WTC11 (cell line): Measurements from ENCODE around the gene LAMA5. TPM values are rescaled to one million over a fixed set of nuclear protein-coding genes. Genes with fewer than 3 reads are reported as not detected.

ENCODE experiments used
- ATAC-seq: fragments of 200-7000 bp; cut with Tn5 transposase; 2 replicates; pipeline ENCODE4 v1.10.0; 2021; ENCODE audit warnings: mild to moderate bottlenecking, moderate library complexity
- CTCF ChIA-PET: fragments of 300-600 bp; sonication (Branson Sonifier 250); formaldehyde crosslinking; loops from one replicate; lab custom pipeline; 2021; ENCODE audit warnings: antibody characterized with exemption; lab: Charles Lee
- POLR2A ChIA-PET: fragments of 350-600 bp; sonication (Branson Sonifier 250); formaldehyde crosslinking; loops from one replicate; lab custom pipeline; 2021; ENCODE audit warnings: antibody characterized with exemption; lab: Charles Lee
- DNase-seq: peaks from one replicate; pipeline ENCODE4 v3.0.0; 2021; ENCODE audit warnings: low spot score
- H3K27ac Mint-ChIP-seq: 2 replicates; pipeline ENCODE4 v1.8.0; 2021; ENCODE audit warnings: mixed read lengths
- H3K27me3 Mint-ChIP-seq: 2 replicates; pipeline ENCODE4 v1.8.0; 2021; ENCODE audit warnings: low read depth, mild to moderate bottlenecking, moderate library complexity, mixed read lengths
- H3K36me3 Mint-ChIP-seq: 2 replicates; pipeline ENCODE4 v1.8.0; 2021; ENCODE audit warnings: mixed read lengths
- H3K4me1 Mint-ChIP-seq: 2 replicates; pipeline ENCODE4 v1.8.0; 2022; ENCODE audit warnings: mixed read lengths
- H3K4me3 Mint-ChIP-seq: 2 replicates; pipeline ENCODE4 v1.8.0; 2021; ENCODE audit warnings: mild to moderate bottlenecking, moderate library complexity, mixed read lengths
- H3K9me3 Mint-ChIP-seq: 2 replicates; pipeline ENCODE4 v1.8.0; 2021; ENCODE audit warnings: mixed read lengths
- AFF4 ChIP-seq: sonication (generic); formaldehyde crosslinking; IDR thresholded peaks from 2 replicates; pipeline ENCODE4 v1.8.1; 2023; ENCODE audit warnings: mild to moderate bottlenecking, missing genetic modification reagents, borderline replicate concordance
- ATF3 ChIP-seq: sonication (generic); formaldehyde crosslinking; conservative IDR thresholded peaks from 2 replicates; pipeline ENCODE4 v1.8.1; 2022; ENCODE audit warnings: mild to moderate bottlenecking, missing genetic modification reagents
- ATF6 ChIP-seq: sonication (generic); formaldehyde crosslinking; IDR thresholded peaks from 2 replicates; pipeline ENCODE4 v1.8.1; 2023; ENCODE audit warnings: mild to moderate bottlenecking, missing genetic modification reagents
- CBFB ChIP-seq: sonication (generic); formaldehyde crosslinking; IDR thresholded peaks from 2 replicates; pipeline ENCODE4 v1.8.1; 2022; ENCODE audit warnings: mild to moderate bottlenecking, low read depth, missing genetic modification reagents
- E2F5 ChIP-seq: sonication (generic); formaldehyde crosslinking; IDR thresholded peaks from 2 replicates; pipeline ENCODE4 v1.8.1; 2022; ENCODE audit warnings: mild to moderate bottlenecking, moderate library complexity, missing genetic modification reagents
- ELF4 ChIP-seq: sonication (generic); formaldehyde crosslinking; IDR thresholded peaks from 2 replicates; pipeline ENCODE4 v1.8.1; 2022; ENCODE audit warnings: low read depth, mild to moderate bottlenecking, moderate library complexity, missing genetic modification reagents
- EMX1 ChIP-seq: fragments of 250-450 bp; sonication (Bioruptor Pico); IDR thresholded peaks from 2 replicates; pipeline ENCODE4 v1.8.0; 2021; ENCODE audit warnings: mild to moderate bottlenecking
- ETV6 ChIP-seq: sonication (generic); formaldehyde crosslinking; IDR thresholded peaks from 2 replicates; pipeline ENCODE4 v1.8.1; 2022; ENCODE audit warnings: mild to moderate bottlenecking, missing genetic modification reagents
- FOXP1 ChIP-seq: sonication (generic); formaldehyde crosslinking; IDR thresholded peaks from 2 replicates; pipeline ENCODE4 v1.8.0; 2022; ENCODE audit warnings: missing genetic modification reagents, mild to moderate bottlenecking, moderate library complexity, borderline replicate concordance
- IRF2 ChIP-seq: sonication (generic); formaldehyde crosslinking; IDR thresholded peaks from 2 replicates; pipeline ENCODE4 v1.8.0; 2022; ENCODE audit warnings: low read depth, missing genetic modification reagents, borderline replicate concordance
- JAZF1 ChIP-seq: fragments of 250-450 bp; sonication (Bioruptor Pico); IDR thresholded peaks from 2 replicates; pipeline ENCODE4 v1.9.0; 2021; ENCODE audit warnings: moderate library complexity, mild to moderate bottlenecking, inconsistent platforms
- KAT7 ChIP-seq: sonication (generic); formaldehyde crosslinking; IDR thresholded peaks from 2 replicates; pipeline ENCODE4 v1.8.1; 2023; ENCODE audit warnings: missing genetic modification reagents, mild to moderate bottlenecking, borderline replicate concordance
- NFATC4 ChIP-seq: fragments of 250-450 bp; sonication (Bioruptor Pico); IDR thresholded peaks from 2 replicates; pipeline ENCODE4 v1.9.0; 2021; ENCODE audit warnings: mild to moderate bottlenecking
- NR1H2 ChIP-seq: sonication (generic); formaldehyde crosslinking; IDR thresholded peaks from 2 replicates; pipeline ENCODE4 v1.9.0; 2021; ENCODE audit warnings: mild to moderate bottlenecking, moderate library complexity, missing genetic modification reagents
- RELA ChIP-seq: sonication (generic); formaldehyde crosslinking; IDR thresholded peaks from 2 replicates; pipeline ENCODE4 v1.8.1; 2022; ENCODE audit warnings: missing genetic modification reagents, mild to moderate bottlenecking, borderline replicate concordance
- RORB ChIP-seq: fragments of 250-450 bp; sonication (Bioruptor Pico); IDR thresholded peaks from 2 replicates; pipeline ENCODE4 v1.9.0; 2021; ENCODE audit warnings: mild to moderate bottlenecking
- ZNF281 ChIP-seq: sonication (generic); formaldehyde crosslinking; IDR thresholded peaks from 2 replicates; pipeline ENCODE4 v1.8.0; 2023; ENCODE audit warnings: mild to moderate bottlenecking, missing genetic modification reagents
- ZNF532 ChIP-seq: fragments of 250-450 bp; sonication (Bioruptor Pico); IDR thresholded peaks from 2 replicates; pipeline ENCODE4 v1.9.0; 2021; ENCODE audit warnings: mild to moderate bottlenecking, borderline replicate concordance
- total RNA-seq: library from RNA; stranded (reverse); gene quantifications from 3 replicates; pipeline ENCODE4 v1.2.3, GENCODE V29; 2021

Gene LAMA5
- total RNA-seq, 1 experiment from 2014 or later, result 329 TPM

- Mint-ChIP-seq H3K27ac (no peak overlapping the region), H3K9me3 (peaks cover 9% of the 10 kb centered on the region), H3K27me3 (no peaks in the 10 kb centered on the region), H3K36me3 (peaks cover 69% of the 10 kb centered on the region), H3K4me1 (peaks cover 2% of the 10 kb centered on the region; the same call in 1 of the 2 replicates)
- ATAC-seq, result no peak
- CTCF ChIA-PET, result interaction anchor here (1.4 kb wide), 1 partner anchor 23 kb away, joined by 8 read pairs; no protein-coding TSS in a partner anchor
- no peak for DNase-seq
- TF ChIP-seq FOXP1 (CRISPR knock-in tag) (no peak), NFATC4 (no peak), ZNF281 (CRISPR knock-in tag) (no peak), RELA (CRISPR knock-in tag) (no peak), ETV6 (CRISPR knock-in tag) (no peak), ATF3 (CRISPR knock-in tag) (no peak), JAZF1 (CRISPR knock-in tag) (no peak), ATF6 (CRISPR knock-in tag) (no peak), ELF4 (CRISPR knock-in tag) (no peak)
- TF ChIP-seq, all 79 proteins: peak for 0
- no peak overlapping the region for H3K4me3 Mint-ChIP-seq
- POLR2A ChIA-PET, result interaction anchor here (0.6 kb wide), 1 partner anchor 338 kb away, joined by 3 read pairs; no protein-coding TSS in a partner anchor
Observed at GRCh38 chr20:62345681-62346370, 21.3 kb downstream of the LAMA5 start.

GRCh38 chr20:62344782-62345181, 22.3 kb downstream of the LAMA5 start:
- Mint-ChIP-seq H3K36me3 (peaks cover 63% of the 10 kb centered on the region), H3K4me3 (no peak overlapping the region), H3K27ac (peak overlapping the region; percentile 74; the same call in 1 of the 2 replicates), H3K27me3 (no peaks in the 10 kb centered on the region), H3K9me3 (peaks cover 9% of the 10 kb centered on the region), H3K4me1 (peaks cover 2% of the 10 kb centered on the region; the same call in 1 of the 2 replicates)
- ChIA-PET CTCF (interaction anchor here (0.7 to 1.4 kb wide), 4 partner anchors 19 to 38 kb away, joined by 3 to 8 read pairs (median 4); no protein-coding TSS in a partner anchor), POLR2A (no interaction called here)
- no peak for DNase-seq
- ATAC-seq, result no peak
- TF ChIP-seq RORB, result no peak
- no peak for TF ChIP-seq NR1H2 (CRISPR knock-in tag)
- no peak for TF ChIP-seq E2F5
- no peak for TF ChIP-seq ZNF532 (CRISPR knock-in tag)
- no peak for TF ChIP-seq EMX1 (CRISPR knock-in tag)
- TF ChIP-seq CBFB, result no peak
- no peak for TF ChIP-seq AFF4 (CRISPR knock-in tag)
- no peak for TF ChIP-seq IRF2 (CRISPR knock-in tag)
- no peak for TF ChIP-seq KAT7 (CRISPR knock-in tag)
